GM13977 (cell line): ENCODE measurements around the gene RAPSN.

Experiments used
- DNase-seq: peaks from one replicate; pipeline ENCODE4 v3.0.0; 2012; ENCODE audit warnings: low spot score
- CTCF ChIP-seq: IDR thresholded peaks from 2 replicates; pipeline ENCODE4 v1.5.1; 2012; ENCODE audit warnings: mild to moderate bottlenecking, control low read depth; ENCODE audit not compliant: insufficient read depth; ENCODE audit errors: extremely low read depth, missing control alignments
- in situ Hi-C: fragments of 300-500 bp; cut with MboI; formaldehyde crosslinking; loops from one replicate; pipeline ENCODE4 v1.12.0; 2022; ENCODE audit warnings: low sequenced_read_pairs, low pct_unique_long_range_greater_than_20kb, mixed read lengths, inconsistent platforms; ENCODE audit not compliant: unreplicated experiment

Gene RAPSN

DNA sequence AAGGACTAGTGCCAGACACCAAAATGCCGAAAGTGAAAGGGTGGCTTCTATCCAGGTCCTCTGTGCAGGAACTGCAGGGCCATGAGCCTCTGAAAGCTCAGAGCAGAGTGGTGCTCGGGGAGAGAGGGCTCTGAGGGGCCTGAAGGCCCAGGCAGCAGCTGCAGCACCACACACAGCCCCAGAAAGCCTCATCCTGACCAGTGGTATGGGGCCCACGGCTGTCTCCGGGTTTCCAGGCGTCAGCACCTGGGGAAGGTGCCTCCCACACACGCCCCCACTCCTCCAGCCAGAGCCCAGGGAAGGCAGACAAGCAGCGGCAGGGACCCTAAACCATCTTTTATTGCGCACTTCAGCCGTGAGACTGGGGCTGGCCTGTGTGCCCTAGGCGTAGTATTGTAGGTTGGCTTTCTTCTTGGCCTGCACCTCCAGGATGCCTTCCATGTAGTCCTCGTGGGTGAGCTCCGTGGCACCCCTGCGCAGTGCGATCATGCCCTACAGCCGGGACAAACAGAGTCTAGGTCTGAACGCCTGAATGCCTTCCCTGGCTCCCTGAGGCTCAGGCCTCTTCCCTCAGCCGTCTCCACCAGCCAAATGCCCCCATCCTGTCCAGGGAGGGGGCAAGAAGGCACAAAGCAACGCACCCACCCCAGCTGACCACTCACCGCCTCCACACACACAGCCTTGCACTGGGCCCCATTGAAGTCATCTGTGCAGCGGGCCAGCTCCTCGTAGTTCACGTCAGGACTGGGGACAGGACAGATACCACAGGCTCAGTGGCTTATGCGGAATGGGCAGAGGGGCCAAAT, 30.3 kb downstream of the RAPSN start:
- TF ChIP-seq CTCF = no peak
- no peak for DNase-seq
- in situ Hi-C loops = loop anchor here (25.0 kb wide), 1 partner anchor 694 kb away; no protein-coding TSS in a partner anchor

DNA sequence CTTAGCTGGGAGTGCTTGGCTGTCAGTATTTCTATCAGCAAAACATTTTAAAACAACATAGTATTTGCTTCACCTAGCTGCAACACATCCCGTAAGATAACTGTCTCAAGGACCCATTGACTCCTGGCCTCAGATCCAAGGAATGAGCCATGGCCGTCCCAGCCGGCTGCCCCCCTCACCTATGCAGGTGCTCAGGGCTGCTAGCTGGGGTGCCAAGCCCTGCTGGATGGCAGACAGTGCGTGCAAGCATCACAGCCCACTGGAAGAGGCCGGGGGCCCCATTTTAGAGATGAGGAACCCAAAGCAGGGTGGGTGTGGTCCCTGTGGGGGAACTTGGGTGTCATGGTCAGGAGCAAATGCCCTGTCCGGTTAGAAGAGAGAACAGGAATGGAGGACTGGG, 31.2 kb downstream of the RAPSN start:
- in situ Hi-C loops = loop anchor here (25.0 kb wide), 1 partner anchor 695 kb away; no protein-coding TSS in a partner anchor
- no peak for TF ChIP-seq CTCF
- DNase-seq = no peak

DNA sequence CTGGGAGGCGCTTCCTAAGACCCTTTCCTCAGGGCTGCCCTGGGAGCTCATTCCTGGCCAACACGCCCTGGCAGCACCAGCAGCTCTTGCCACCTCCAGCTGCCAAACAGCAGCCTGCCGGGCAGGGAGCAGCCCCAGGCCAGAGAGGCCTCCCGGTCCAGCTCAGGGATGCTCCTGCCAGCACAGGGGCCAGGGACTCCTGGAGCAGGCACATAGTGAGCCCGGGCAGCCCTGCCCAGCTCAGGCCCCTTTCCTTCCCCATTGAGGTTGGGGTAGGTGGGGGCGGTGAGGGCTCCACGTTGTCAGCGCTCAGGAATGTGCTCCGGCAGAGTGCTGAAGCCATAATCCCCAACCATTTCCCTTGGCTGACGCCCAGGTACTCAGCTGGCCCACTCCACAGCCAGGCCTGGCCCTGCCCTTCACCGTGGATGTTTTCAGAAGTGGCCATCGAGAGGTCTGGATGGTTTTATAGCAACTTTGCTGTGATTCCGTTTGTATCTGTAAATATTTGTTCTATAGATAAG, 32.9 kb downstream of the RAPSN start:
- DNase-seq = no peak
- no peak for TF ChIP-seq CTCF
- in situ Hi-C loops = loop anchor here (25.0 kb wide), 1 partner anchor 696 kb away; no protein-coding TSS in a partner anchor

DNA sequence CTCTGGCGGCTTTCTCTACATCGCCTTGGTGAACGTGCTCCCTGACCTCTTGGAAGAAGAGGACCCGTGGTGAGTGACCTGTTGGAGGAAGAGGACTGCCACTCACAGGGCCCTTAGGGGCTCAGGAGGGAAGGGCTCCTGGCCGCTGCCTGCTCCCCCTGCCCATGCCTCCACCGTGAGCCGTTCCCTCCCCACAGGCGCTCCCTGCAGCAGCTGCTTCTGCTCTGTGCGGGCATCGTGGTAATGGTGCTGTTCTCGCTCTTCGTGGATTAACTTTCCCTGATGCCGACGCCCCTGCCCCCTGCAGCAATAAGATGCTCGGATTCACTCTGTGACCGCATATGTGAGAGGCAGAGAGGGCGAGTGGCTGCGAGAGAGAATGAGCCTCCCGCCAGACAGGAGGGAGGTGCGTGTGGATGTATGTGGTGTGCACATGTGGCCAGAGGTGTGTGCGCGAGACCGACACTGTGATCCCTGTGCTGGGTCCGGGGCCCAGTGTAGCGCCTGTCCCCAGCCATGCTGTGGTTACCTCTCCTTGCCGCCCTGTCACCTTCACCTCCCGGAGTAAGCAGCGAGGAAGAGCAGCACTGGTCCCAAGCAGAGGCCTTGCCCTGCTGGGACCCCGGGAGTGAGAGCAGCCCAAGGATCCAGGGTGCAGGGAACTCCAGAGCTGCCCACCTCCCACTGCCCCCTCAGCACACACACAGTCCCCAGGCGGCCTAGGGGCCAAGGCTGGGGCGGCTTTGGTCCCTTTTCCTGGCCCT, 33.7 kb downstream of the RAPSN start:
- DNase-seq = no peak
- no peak for TF ChIP-seq CTCF
- in situ Hi-C loops = loop anchor here (25.0 kb wide), 1 partner anchor 697 kb away; no protein-coding TSS in a partner anchor

GRCh38 chr11:47414685-47415070, 34.3 kb downstream of the RAPSN start:
- in situ Hi-C loops = loop anchor here (25.0 kb wide), 1 partner anchor 698 kb away; no protein-coding TSS in a partner anchor
- no peak for DNase-seq
- TF ChIP-seq CTCF = no peak

GRCh38 chr11:47413908-47414684, 34.8 kb downstream of the RAPSN start:
- TF ChIP-seq CTCF = no peak
- in situ Hi-C loops = loop anchor here (25.0 kb wide), 1 partner anchor 698 kb away; no protein-coding TSS in a partner anchor
- no peak for DNase-seq
